HG02840 (cell line): ENCODE data around the gene KRT40.

ENCODE experiments used
- ATAC-seq: cut with Tn5 transposase; IDR thresholded peaks from one replicate; pipeline ENCODE4 v1.9.1; 2021; ENCODE audit warnings: mild to moderate bottlenecking, moderate library complexity, moderate number of reproducible peaks; ENCODE audit not compliant: unreplicated experiment, low FRiP score

Gene KRT40

GRCh38 chr17:40956401-40957254, 27.5 kb downstream of the KRT40 start:
- ATAC-seq, result no peak

- ATAC-seq, result no peak
Observed at GRCh38 chr17:40953881-40954280, 30.2 kb downstream of the KRT40 start.

GRCh38 chr17:40952661-40953060, 31.5 kb downstream of the KRT40 start:
- no peak for ATAC-seq

GRCh38 chr17:40952154-40952553, 32.0 kb downstream of the KRT40 start:
- no peak for ATAC-seq

GRCh38 chr17:40951011-40951622, 33.0 kb downstream of the KRT40 start:
- no peak for ATAC-seq

GRCh38 chr17:40950176-40950575, 34.0 kb downstream of the KRT40 start:
- ATAC-seq, result no peak

- no peak for ATAC-seq
Observed at GRCh38 chr17:40949418-40949817, 34.7 kb downstream of the KRT40 start.

GRCh38 chr17:40947929-40948328, 36.2 kb downstream of the KRT40 start:
- no peak for ATAC-seq

- no peak for ATAC-seq
Observed at GRCh38 chr17:40945414-40945813, 38.7 kb downstream of the KRT40 start.

GRCh38 chr17:40944531-40944930, 39.6 kb downstream of the KRT40 start:
- ATAC-seq, result no peak

- ATAC-seq, result no peak
Observed at GRCh38 chr17:40942553-40942952, 41.6 kb downstream of the KRT40 start.

- ATAC-seq, result no peak
Observed at GRCh38 chr17:40940266-40940665, 43.9 kb downstream of the KRT40 start.

- ATAC-seq, result no peak
Observed at GRCh38 chr17:40938981-40939380, 45.1 kb downstream of the KRT40 start.

- no peak for ATAC-seq
Observed at GRCh38 chr17:40937384-40937819, 46.7 kb downstream of the KRT40 start, which contains the start of gene KRT23. Gene KRT23, minus strand, starts transcription at chr17:40937646. Its CDS starts 1,043 bp downstream, at chr17:40936603.

GRCh38 chr17:40936976-40937375, 47.1 kb downstream of the KRT40 start:
- no peak for ATAC-seq

GRCh38 chr17:40936437-40936971, 47.6 kb downstream of the KRT40 start:
- ATAC-seq, result no peak

- no peak for ATAC-seq
Observed at GRCh38 chr17:40935624-40936023, 48.5 kb downstream of the KRT40 start.

GRCh38 chr17:40932608-40933007, 51.5 kb downstream of the KRT40 start:
- no peak for ATAC-seq

- no peak for ATAC-seq
Observed at GRCh38 chr17:40931311-40931710, 52.8 kb downstream of the KRT40 start.
